Sigmoid colon (tissue), 4 donors: ENCODE measurements around the gene SP1.

Experiments
- CTCF ChIP-seq, 4 experiments: fragments of 450-650 bp in 3 of 4; fragments of 200-600 bp in 1 of 4; IDR thresholded peaks; one replicate each; pipeline ENCODE4 v1.5.1; 2016 to 2019; ENCODE audit warnings: antibody characterized with exemption in 4 of 4, mild to moderate bottlenecking in 3 of 4, moderate library complexity in 2 of 4
- EP300 ChIP-seq, 4 donors: sonication (generic); formaldehyde crosslinking; IDR thresholded peaks; one replicate each; pipeline ENCODE4 v1.6.1; 2017; ENCODE audit warnings: antibody characterized with exemption in 4 of 4
- POLR2A ChIP-seq, 2 donors: fragments of 450-650 bp; IDR thresholded peaks; one replicate each; pipeline ENCODE4 v1.6.1; 2016; ENCODE audit warnings: antibody characterized with exemption in 2 of 2, mild to moderate bottlenecking in 2 of 2, moderate library complexity in 2 of 2
- POLR2AphosphoS5 ChIP-seq, 4 donors: sonication (generic); formaldehyde crosslinking; IDR thresholded peaks; one replicate each; pipeline ENCODE4 v1.6.1; 2017; ENCODE audit warnings: antibody characterized with exemption in 4 of 4

DNA sequence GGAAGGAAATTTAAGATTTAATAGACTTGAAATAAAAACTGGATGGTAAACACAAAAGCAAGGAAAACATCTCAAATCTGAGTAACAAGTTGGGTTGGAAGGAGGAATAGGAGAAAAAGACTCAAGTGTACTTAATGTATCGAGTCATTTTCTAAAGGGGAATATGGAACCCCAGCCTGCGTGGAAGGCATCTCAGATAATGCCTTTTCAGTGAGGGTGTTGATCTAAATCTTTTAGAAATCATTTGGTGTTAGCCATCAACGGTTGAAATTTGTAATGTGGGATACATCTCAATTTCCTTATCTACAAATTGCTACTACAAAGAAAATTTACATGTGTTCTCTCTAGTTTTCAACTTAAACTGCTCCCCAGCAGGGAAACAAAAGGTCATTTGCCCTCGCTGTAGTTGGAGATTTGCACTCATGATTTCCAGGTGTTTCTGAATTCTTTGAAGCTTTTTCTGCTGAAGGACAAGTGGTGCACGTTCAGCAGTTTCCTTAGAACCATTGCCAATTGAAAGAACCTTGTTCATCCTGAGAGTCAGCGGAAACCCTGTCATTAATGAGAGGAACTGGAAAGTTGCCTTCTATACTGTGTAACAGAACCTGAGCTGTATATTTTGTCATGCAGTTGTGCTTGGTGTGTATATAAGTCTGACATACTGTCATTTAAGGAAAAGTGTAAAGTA lies 74.1 kb downstream of the SP1 start:
- TF ChIP-seq CTCF (IDR thresholded peaks at IDR 0.05) (no peak), POLR2AphosphoS5 (IDR thresholded peaks at IDR 0.05) (no peak), EP300 (IDR thresholded peaks at IDR 0.05) (no peak), POLR2A (IDR thresholded peaks at IDR 0.05) (no peak)
